ENCODE measurements around the gene PROZ. TPM values are rescaled to one million over a fixed set of nuclear protein-coding genes. Genes with fewer than 3 reads are reported as not detected.

The PROZ gene
- total and polyA plus RNA-seq, 2 of the 13 experiments (the other 11 are each of a cell fraction or from before 2014, with no cell fraction given): 5.6 to 22.5 TPM

DNA sequence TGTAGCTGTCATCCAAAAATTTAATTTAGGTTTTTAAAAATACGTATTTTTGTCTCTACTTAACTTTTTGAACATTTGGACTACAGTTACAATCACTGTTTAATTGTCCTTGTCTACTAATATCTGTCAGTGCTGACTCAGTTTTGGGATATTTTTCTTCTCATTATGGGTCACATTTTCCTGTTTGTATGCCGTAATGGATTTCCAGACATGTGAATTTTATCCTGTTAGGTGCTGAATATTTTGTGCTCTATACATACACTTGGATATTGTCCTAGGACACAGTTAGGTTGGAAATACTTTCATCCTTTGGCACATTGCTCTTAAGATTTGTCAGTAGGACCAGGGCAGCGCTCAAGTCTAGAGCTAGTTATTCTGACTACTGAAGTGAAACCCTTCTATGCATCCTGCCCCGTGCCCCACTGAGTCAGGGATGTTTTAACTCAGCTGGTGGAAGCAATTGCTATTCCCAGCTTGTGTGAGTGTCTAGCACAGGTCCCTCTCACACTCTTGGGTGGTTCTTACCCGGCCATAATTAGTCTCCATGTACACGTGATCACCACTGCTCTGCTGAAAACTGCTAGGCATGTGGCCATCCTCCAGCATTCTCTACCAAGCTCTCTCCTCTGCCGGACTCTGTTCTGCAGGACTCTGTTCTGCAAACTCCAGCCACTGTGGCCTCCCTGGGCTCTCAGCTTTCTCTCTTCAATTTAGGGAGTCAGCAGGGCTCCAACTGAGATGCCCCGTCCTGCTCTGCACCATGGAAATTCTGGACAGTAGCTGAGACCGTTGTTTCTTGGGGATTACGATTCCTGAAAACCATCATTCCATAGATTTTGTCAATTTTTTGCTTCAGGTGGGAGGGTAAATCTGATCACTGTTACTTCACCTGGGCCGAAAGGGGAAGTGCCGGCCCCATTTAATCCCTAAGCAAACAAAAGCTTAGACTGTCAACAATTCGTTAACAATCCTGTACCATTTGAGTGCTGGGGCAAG, 11.1 kb downstream of the PROZ start (continued):
- peak; percentile 37; the same call in 1 of the 2 replicates for TF ChIP-seq CREM (IDR thresholded peaks at IDR 0.05)
- no peak for TF ChIP-seq CREM (CRISPR knock-in tag; IDR thresholded peaks at IDR 0.05)
- TF ChIP-seq HNF4G (IDR thresholded peaks at IDR 0.05; ENCODE audit: borderline replicate concordance, low read depth, low read length): peak; percentile 13; the same call in 1 of the 2 replicates
- TF ChIP-seq HNF4G (CRISPR knock-in tag; IDR thresholded peaks at IDR 0.05; ENCODE audit: borderline replicate concordance, low read depth): no peak
- peak; percentile 61 for TF ChIP-seq HHEX (CRISPR knock-in tag; IDR thresholded peaks at IDR 0.05)
- TF ChIP-seq, protein P1, sequence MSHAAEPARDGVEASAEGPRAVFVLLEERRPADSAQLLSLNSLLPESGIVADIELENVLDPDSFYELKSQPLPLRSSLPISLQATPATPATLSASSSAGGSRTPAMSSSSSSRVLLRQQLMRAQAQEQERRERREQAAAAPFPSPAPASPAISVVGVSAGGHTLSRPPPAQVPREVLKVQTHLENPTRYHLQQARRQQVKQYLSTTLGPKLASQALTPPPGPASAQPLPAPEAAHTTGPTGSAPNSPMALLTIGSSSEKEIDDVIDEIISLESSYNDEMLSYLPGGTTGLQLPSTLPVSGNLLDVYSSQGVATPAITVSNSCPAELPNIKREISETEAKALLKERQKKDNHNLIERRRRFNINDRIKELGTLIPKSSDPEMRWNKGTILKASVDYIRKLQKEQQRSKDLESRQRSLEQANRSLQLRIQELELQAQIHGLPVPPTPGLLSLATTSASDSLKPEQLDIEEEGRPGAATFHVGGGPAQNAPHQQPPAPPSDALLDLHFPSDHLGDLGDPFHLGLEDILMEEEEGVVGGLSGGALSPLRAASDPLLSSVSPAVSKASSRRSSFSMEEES (CRISPR knock-in tag; IDR thresholded peaks at IDR 0.05): peak; percentile 44; the same call in 1 of the 2 replicates
- peak; percentile 89 for TF ChIP-seq FOXA3 (CRISPR knock-in tag; IDR thresholded peaks at IDR 0.05)
- peak; percentile 56 for TF ChIP-seq HDAC1 (CRISPR knock-in tag; IDR thresholded peaks at IDR 0.05)
- TF ChIP-seq SIX4 (CRISPR knock-in tag; IDR thresholded peaks at IDR 0.05): peak; percentile 70; the same call in 1 of the 2 replicates
- TF ChIP-seq ZFP82 (CRISPR knock-in tag; IDR thresholded peaks at IDR 0.05; ENCODE audit: borderline replicate concordance): 0 out of 2 replicates have a peak, but pooled peaks have one; percentile 70
- TF ChIP-seq RERE (CRISPR knock-in tag; IDR thresholded peaks at IDR 0.05; ENCODE audit: low read depth): peak; percentile 74
- TF ChIP-seq PHF20 (CRISPR knock-in tag; IDR thresholded peaks at IDR 0.05): no peak
- peak; percentile 82 for TF ChIP-seq RARA (CRISPR knock-in tag; IDR thresholded peaks at IDR 0.05)
- peak; percentile 92 for TF ChIP-seq FOXP4 (CRISPR knock-in tag; IDR thresholded peaks at IDR 0.05)
- TF ChIP-seq ATRX (CRISPR knock-in tag; IDR thresholded peaks at IDR 0.05; ENCODE audit: borderline replicate concordance): no peak
- no peak for TF ChIP-seq FLYWCH1 (CRISPR knock-in tag; IDR thresholded peaks at IDR 0.05)
- TF ChIP-seq FOXP1 (IDR thresholded peaks at IDR 0.05): 0 out of 2 replicates have a peak, but pooled peaks have one; percentile 33
- TF ChIP-seq FOXP1 (CRISPR knock-in tag; IDR thresholded peaks at IDR 0.05): peak; percentile 76
- no peak for TF ChIP-seq HINFP (CRISPR knock-in tag; IDR thresholded peaks at IDR 0.05; ENCODE audit: low read depth)
- TF ChIP-seq SAP130 (CRISPR knock-in tag; IDR thresholded peaks at IDR 0.05; ENCODE audit: low read depth): peak; percentile 81

All from HepG2 (cell line).